Activated CD8-positive, alpha-beta memory T cell treated with anti-CD3 and anti-CD28 coated beads for 24 hours (primary cell): ENCODE results near the gene CCL17.
A peak's percentile ranks its signal among the peaks of the same experiment; 100 is the strongest.

Experiments
- DNase-seq: peaks from one replicate; pipeline ENCODE4 v3.0.0-alpha.2; 2020

Gene CCL17

GRCh38 chr16:57401943-57402640 lies 2.5 kb upstream of the CCL17 start:
- DNase-seq = no peak

DNA sequence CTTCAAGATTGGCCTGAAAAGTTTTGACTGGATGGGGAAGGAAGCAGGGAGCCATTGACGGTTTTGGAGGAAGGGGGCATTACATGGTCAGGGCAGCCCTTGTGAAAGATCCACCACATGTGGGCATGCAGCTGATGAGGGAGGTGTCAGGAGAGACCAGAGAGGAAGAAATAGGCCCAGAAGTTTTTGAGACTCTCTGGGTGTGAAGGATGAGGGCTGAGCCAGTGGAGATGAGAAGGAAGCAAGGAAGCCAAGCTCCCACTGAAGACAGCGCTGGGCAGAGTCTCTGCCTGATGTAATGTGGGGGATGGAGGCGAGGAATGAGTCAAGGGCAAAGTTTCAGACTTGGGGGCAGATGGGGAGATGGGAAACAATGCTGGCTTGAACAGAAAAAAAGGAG lies 530 bp downstream of the CCL17 start:
- no peak for DNase-seq

- no peak for DNase-seq
These were observed 2.3 kb downstream of the CCL17 start for GRCh38 chr16:57406881-57407280.

DNA sequence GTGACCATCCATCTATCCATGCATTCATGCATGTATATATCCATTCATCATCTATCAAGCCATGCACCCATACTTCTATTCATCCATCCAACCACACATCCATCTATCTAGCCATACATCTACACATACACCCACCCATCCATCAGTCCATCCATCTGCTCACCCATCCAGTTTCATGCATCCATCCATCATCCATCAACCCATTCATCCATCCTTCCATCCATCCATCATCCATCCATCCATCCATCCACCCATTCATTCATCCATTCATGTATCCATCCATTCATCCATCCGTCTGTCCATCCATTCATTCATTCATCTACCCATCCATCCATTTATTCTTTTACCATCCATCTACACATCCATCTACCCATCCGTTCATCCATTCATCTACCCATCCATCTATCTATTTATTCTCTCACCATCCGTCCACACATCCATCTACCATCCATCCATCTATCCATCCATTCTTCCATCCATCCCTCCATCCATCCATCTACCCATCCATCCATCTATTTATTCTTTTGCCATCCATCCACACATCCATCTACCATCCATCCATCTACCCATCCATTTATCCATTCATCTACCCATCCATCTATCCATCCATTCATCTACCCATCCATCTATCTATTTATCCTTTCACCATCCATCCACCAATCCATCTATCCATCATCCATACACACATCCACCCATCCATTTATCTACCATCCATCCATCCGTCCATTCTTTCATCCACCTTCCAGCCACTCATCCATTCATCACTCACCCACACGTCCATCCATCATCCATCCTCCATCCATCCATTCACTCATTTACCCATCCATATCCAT lies 3.2 kb downstream of the CCL17 start:
- no peak for DNase-seq

- no peak for DNase-seq
These were observed 4.5 kb downstream of the CCL17 start for GRCh38 chr16:57409065-57409464.

DNA sequence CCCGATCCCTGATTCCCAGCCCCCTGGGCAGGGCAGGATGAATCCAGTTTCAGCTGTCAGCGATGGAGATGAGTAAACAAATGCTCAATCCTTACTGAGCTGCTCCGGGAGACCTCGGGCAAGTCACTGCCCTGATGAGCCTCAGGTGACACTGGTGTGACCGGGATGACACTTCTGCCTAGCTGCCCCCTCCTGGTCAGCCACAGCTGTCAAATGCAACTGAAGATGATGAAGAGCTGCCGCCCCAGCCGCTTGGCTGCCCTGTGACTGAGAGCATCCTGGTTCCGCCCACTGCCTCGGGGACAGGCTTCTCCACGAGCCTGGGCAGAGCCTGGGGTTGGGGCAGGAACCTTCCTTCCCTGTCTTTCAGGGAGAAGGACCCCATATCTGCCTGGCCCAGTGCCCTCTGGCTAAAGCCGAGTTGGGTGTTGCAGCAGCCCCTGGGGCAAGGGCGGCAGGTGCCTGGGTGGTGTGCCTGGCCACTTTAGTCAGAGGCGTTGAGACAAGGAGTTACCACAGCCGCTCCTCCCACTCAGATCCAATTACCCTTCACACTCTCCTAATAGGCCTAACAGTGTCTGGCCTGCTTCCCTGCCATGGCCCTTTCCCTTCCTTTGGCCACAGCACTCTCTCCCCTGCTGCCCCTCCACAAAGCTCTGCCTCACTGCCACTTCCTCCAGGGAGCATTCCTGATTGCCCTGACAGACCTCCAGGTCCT lies 5.5 kb downstream of the CCL17 start:
- DNase-seq = no peak

DNA sequence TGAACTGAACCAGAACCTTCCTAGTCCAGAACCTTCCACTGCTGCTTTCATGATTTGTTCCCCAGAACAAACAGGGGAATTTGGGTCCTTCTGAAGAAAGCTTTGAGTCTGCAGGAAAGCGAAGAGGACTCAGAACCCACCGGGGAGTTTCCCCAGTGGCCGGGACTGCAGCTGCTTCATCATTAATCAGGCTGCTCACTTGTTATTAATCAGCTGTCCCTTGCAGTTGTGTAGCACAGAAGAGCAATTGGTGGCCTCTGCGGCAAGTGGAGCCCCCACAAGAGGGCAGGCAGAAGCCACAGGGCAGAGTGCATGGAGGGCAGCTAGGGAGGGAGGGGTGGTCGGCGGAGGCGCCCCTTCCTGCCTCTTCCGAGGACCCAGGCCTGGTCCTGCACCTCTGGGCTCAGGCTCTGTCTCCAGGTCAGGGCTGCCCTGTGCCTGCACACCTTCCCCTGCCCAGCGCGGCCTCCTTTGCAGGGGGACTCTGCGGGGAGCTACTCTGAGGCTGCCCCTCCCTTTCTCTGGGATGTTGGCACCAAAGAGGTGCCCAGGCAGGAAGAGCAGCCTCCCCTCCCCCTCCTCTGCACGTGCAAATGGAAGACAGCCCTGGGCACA lies 6.9 kb downstream of the CCL17 start:
- no peak for DNase-seq

DNA sequence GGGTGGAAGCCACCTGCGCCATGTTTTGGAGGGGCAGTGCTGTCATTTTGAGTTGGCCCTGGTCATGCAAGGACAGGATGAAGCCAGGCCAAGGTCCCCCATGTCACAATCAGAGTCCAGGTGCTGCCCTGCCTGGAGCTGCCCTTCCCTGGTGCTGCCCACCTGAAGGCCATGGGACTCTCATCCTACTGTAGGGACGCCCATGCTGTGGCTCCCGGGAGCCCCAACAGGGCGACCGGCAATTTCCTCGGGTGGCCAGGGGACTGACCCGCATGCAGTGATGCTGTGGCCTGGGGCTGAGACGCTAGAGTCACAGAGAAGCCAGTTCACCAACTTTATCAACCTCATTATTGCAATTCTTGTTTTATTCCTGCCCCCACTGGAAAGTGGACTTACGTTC lies 8.0 kb downstream of the CCL17 start:
- DNase-seq = no peak

- no peak for DNase-seq
These were observed 8.7 kb downstream of the CCL17 start for GRCh38 chr16:57413301-57413730.

- DNase-seq = no peak
These were observed 9.2 kb downstream of the CCL17 start for GRCh38 chr16:57413733-57414132.

DNA sequence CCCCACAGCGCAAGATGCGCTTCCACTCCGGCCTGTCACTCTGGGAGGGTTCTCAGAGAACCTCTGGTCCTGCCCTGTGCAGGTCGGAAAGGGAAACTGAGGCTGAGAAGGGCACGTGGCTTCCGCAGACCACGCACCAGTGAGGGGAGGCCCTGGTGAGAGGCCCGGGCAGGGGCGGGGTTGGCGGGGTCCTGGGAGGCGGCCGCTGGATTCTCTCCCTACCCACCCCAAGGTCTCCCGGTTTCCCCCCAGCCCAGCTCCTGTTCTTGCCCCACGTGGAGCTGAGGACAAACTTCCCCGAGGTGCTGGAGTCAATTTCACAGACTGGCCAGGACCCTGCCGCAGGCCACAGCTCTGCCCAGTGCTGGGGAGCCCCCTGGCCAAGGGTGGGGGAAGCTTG lies 11.5 kb downstream of the CCL17 start:
- DNase-seq = peak; percentile 59

DNA sequence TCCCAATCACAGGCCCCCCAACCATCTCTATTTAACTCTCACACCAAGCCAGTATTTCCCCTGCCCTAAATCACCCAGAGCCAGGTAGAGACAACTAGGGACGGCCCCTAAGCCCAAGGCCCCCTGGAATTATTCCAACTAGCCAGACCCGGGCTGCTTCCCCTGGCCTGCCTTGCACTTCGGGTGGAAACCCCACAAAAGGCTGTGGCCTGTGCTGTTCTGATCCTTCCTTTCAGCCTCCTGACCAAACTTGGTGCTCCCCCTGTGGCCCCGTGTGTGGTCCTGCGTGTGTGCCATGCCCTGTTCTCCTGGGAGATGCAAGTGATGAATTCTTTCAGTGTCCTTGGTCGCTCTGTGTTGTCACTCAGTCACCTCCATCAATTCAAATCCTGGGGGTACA lies 14.9 kb downstream of the CCL17 start:
- DNase-seq = no peak

DNA sequence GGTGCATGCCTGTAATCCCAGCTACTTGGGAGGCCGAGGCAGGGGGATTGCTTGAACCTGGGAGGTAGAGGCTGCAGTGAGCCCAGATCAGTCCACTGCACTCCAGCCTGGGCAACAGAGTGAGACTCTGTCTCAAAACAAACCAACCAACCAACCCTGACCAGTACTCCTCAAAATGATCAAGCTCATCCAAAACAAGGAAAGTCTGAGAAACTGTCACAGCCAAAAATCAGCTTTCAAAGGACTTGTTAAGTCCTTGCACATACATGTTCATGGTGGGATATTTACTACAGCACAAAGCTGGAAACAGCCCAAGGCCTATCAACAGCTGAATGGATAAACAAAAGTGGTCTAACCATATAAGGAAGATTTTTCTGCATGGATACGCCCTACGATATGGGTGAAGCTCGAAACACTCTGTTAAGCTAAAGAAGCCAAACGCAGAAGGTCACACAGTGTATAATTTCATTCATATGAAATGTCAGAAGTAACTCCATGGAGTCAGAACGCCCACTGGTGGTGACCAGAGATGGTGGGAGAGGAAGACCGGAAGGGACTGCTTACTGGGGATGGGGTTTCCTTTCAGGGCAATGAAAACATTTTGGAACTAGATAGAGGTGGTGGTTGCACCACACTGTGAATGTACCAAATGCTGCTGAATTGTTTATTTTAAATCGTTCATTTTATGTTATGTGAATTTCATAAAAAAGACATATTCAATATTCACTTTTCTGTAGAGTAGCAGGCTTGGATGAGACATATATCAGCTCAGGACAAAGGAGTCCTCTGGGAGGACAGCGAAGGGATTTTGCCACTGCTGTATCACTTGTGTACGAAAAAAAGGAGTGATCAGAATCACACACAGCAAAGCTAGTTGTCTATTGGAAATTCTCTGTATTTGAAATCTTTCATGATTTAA lies 17.7 kb downstream of the CCL17 start:
- DNase-seq = no peak

- no peak for DNase-seq
These were observed 18.6 kb downstream of the CCL17 start for GRCh38 chr16:57423152-57423551.

- DNase-seq = no peak
These were observed 20.0 kb downstream of the CCL17 start for GRCh38 chr16:57424583-57424982.

DNA sequence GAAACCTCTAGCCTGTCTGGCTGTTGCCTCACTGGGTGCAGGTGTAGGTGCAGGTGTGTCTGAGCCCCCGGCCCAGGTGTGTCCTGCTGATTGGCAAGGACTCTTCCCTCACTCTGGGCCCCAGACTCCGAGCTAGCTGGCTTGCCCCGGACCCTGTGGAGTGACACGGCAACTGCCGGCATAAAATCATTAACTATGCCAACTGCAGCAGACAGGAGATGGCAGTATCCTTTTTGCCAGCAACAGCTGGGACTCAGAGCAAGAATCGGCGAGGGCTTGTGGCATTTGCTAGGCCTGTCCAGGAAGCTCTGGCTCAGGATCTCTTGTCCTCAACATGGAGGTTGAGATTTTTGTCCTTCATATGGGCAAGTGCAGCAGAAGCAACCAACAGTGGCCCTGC lies 21.8 kb downstream of the CCL17 start:
- no peak for DNase-seq

DNA sequence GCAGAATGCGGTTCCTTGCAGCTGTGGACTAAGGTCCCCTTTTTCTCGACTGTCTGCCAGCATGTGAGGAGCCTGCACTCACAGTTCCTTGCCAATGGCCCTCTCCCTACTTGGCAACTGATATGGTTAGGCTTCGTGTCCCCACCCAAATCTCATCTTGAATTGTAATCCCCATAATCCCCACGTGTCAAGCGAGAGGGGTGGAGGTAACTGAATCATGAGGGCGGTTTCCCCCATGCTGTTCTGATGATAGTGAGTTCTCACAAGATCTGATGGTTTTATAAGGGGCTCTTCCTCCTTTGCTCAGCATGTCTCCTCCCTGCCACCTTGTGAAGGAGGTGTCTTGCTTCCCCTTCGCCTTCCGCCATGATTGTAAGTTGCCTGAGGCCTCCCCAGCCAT lies 22.7 kb downstream of the CCL17 start:
- no peak for DNase-seq

- DNase-seq = no peak
These were observed 23.3 kb downstream of the CCL17 start for GRCh38 chr16:57427824-57428223.

- no peak for DNase-seq
These were observed 26.4 kb downstream of the CCL17 start for GRCh38 chr16:57430955-57431354.

DNA sequence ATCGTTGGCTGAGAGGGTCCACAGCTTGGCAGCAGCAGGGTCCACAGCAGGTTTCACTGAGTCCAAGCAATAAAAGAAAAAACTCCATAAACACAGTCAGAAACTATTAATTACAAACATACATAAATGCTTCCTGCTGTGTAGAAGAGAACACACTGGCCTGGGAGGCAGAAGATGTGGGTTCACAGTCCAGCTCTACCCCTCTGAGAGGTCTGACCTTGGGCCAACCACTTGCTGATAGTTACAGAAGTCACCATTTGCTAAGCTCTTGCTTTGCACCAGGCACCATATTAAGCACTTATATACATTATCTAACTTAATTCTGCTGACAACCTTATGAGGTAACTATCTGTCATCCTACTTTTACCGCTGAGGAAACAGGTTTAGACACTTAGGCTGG lies 27.9 kb downstream of the CCL17 start:
- DNase-seq = no peak

DNA sequence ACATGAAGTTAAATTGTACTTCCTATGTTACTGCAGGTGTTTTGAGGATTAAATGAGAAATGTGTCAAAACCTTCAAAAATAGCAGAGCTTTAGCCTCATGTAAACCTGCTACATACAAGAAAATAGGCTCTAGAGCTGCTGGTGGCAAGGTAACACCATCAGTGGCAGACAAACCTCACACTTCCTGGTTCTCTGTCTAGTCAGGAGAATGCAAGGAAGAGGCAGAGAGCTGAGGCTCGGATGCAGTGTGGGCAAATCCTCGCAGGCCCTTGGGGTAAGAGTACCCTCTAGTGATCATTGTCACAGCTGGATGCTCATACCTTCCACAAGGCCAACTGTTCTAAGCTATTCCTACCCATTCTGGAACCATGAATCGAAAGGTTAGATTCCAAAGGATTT lies 28.4 kb downstream of the CCL17 start:
- no peak for DNase-seq

- no peak for DNase-seq
These were observed 29.4 kb downstream of the CCL17 start for GRCh38 chr16:57434003-57434402.
